ENCODE data around the gene MSGN1.
"Not testable (repeated sequence)": the region's sequence is repeated elsewhere in the genome, so short reads cannot be mapped to it uniquely, and the experiment has no call there.

MSGN1 gene

GRCh38 chr2:17805166-17805565, 11.1 kb upstream of the MSGN1 start:
- DNase-seq (ENCODE audit: low read depth) = no peak

- DNase-seq (ENCODE audit: low read depth) = no peak
Measured at GRCh38 chr2:17805717-17806363, 10.4 kb upstream of the MSGN1 start.

GRCh38 chr2:17813010-17813741, 3.1 kb upstream of the MSGN1 start:
- DNase-seq (ENCODE audit: low read depth) = no peak

GRCh38 chr2:17813742-17814473, 2.4 kb upstream of the MSGN1 start:
- no peak for DNase-seq (ENCODE audit: low read depth)

GRCh38 chr2:17814601-17815000, 1.7 kb upstream of the MSGN1 start:
- DNase-seq (ENCODE audit: low read depth) = no peak

- no peak for DNase-seq (ENCODE audit: low read depth)
Measured at GRCh38 chr2:17815468-17816184, 634 bp upstream of the MSGN1 start.

GRCh38 chr2:17818235-17818815, 2.1 kb downstream of the MSGN1 start:
- no peak for DNase-seq (ENCODE audit: low read depth)

GRCh38 chr2:17821080-17821479, 4.8 kb downstream of the MSGN1 start:
- no peak for DNase-seq (ENCODE audit: low read depth)

GRCh38 chr2:17821535-17822444, 5.5 kb downstream of the MSGN1 start:
- no peak for DNase-seq (ENCODE audit: low read depth)

GRCh38 chr2:17822445-17823117, 6.3 kb downstream of the MSGN1 start:
- no peak for DNase-seq (ENCODE audit: low read depth)

- DNase-seq (ENCODE audit: low read depth) = not testable (repeated sequence)
Measured at GRCh38 chr2:17823646-17824045, 7.4 kb downstream of the MSGN1 start.

GRCh38 chr2:17827316-17827715, 11.1 kb downstream of the MSGN1 start:
- DNase-seq (ENCODE audit: low read depth) = no peak

GRCh38 chr2:17827785-17828184, 11.5 kb downstream of the MSGN1 start:
- no peak for DNase-seq (ENCODE audit: low read depth)

- peak; percentile 36 for DNase-seq (ENCODE audit: low read depth)
Measured at GRCh38 chr2:17830053-17831034, 14.1 kb downstream of the MSGN1 start.

- DNase-seq (ENCODE audit: low read depth) = no peak
Measured at GRCh38 chr2:17835516-17835915, 19.3 kb downstream of the MSGN1 start.

- no peak for DNase-seq (ENCODE audit: low read depth)
Measured at GRCh38 chr2:17839959-17840358, 23.7 kb downstream of the MSGN1 start.

- no peak for DNase-seq (ENCODE audit: low read depth)
Measured at GRCh38 chr2:17843457-17843856, 27.2 kb downstream of the MSGN1 start.

- no peak for DNase-seq (ENCODE audit: low read depth)
Measured at GRCh38 chr2:17845806-17846205, 29.5 kb downstream of the MSGN1 start.

GRCh38 chr2:17846676-17847075, 30.4 kb downstream of the MSGN1 start:
- no peak for DNase-seq (ENCODE audit: low read depth)

Data from fibroblast of the conjunctiva (primary cell).